Measurements from ENCODE around the gene RFX2. TPM values are rescaled to one million over a fixed set of nuclear protein-coding genes. Genes with fewer than 3 reads are reported as not detected.

The RFX2 gene
- polyA plus RNA-seq, 2 of the 4 experiments (the other 2 are of a cell fraction): 3.7 to 3.9 TPM

- no peak for FAIRE-seq
- TF ChIP-seq USF2 (IDR thresholded peaks at IDR 0.05): no peak
- WGBS (ENCODE audit: missing lambda C conversion rate): 91% methylated on average over 6 of the region's 6 CpGs
- H3K4me1 ChIP-seq: no peaks in the 10 kb centered on the region
- ChIA-PET CTCF (interaction anchor here (2.2 to 3.1 kb wide), 3 partner anchors 12 to 49 kb away, joined by 7 to 13 read pairs (median 11); no protein-coding TSS in a partner anchor), POLR2A (no interaction called here)
- no peak for DNase-seq (ENCODE audit: low read depth in 1 of 2, low spot score in 1 of 2)
- H3K27ac ChIP-seq: no peak overlapping the region
- no peak for ATAC-seq
- no peaks in the 10 kb centered on the region for H3K9me3 ChIP-seq
- H3K4me2 ChIP-seq: no peak overlapping the region
- no peak overlapping the region for H3K4me3 ChIP-seq
Observed at GRCh38 chr19:5999693-6000092, 110.6 kb downstream of the RFX2 start.

- H3K27ac ChIP-seq: no peak overlapping the region
- WGBS (ENCODE audit: missing lambda C conversion rate): 64% methylated on average over 4 of the region's 17 CpGs
- H3K4me1 ChIP-seq: no peaks in the 10 kb centered on the region
- TF ChIP-seq EHMT2 (IDR thresholded peaks at IDR 0.05; ENCODE audit: low read depth): no peak
- TF ChIP-seq EHF (CRISPR knock-in tag; IDR thresholded peaks at IDR 0.05): no peak
- no peak for TF ChIP-seq CBX2 (IDR thresholded peaks at IDR 0.05; ENCODE audit: borderline replicate concordance, low read depth)
- TF ChIP-seq PHF8 (IDR thresholded peaks at IDR 0.05; ENCODE audit: borderline replicate concordance, low read depth): no peak
- TF ChIP-seq TFCP2L1 (CRISPR knock-in tag; IDR thresholded peaks at IDR 0.05): no peak
- TF ChIP-seq MAZ (IDR thresholded peaks at IDR 0.05; ENCODE audit: borderline replicate concordance, low read depth, low read length): no peak
- TF ChIP-seq FOSL2 (IDR thresholded peaks at IDR 0.05): no peak
- TF ChIP-seq FOSL2 (CRISPR knock-in tag; IDR thresholded peaks at IDR 0.05): no peak
- no peak for TF ChIP-seq BCL3 (IDR thresholded peaks at IDR 0.05)
- TF ChIP-seq RAD21 (conservative IDR thresholded peaks at IDR 0.05 in 1 of 2, IDR thresholded peaks at IDR 0.05 in 1 of 2): no peak
- no peak for ATAC-seq
- H3K4me2 ChIP-seq: no peak overlapping the region
- no peaks in the 10 kb centered on the region for H3K9me3 ChIP-seq
- H3K4me3 ChIP-seq: no peak overlapping the region
- FAIRE-seq: no peak
- DNase-seq (ENCODE audit: low read depth in 1 of 2, low spot score in 1 of 2): no peak
- ChIA-PET POLR2A (no interaction called here), CTCF (interaction anchor here (1.3 to 1.9 kb wide), 2 partner anchors 10 to 25 kb away, joined by 4 to 5 read pairs; no protein-coding TSS in a partner anchor)
Observed at GRCh38 chr19:5997371-5997770, 112.9 kb downstream of the RFX2 start.

GRCh38 chr19:5996623-5997320 is 113.5 kb downstream of the RFX2 start:
- ATAC-seq: no peak
- H3K27ac ChIP-seq: no peak overlapping the region
- H3K4me2 ChIP-seq: no peak overlapping the region
- POLR2A ChIA-PET: no interaction called here
- no peak for DNase-seq (ENCODE audit: low read depth in 1 of 2, low spot score in 1 of 2)
- CTCF ChIA-PET: interaction anchor here (1.3 to 1.9 kb wide), 2 partner anchors 9 to 26 kb away, joined by 4 to 5 read pairs; no protein-coding TSS in a partner anchor
- no peak overlapping the region for H3K4me3 ChIP-seq
- no peaks in the 10 kb centered on the region for H3K9me3 ChIP-seq
- no peaks in the 10 kb centered on the region for H3K4me1 ChIP-seq
- no peak for FAIRE-seq
- no peak for TF ChIP-seq HMGXB4 (CRISPR knock-in tag; IDR thresholded peaks at IDR 0.05; ENCODE audit: borderline replicate concordance)
- TF ChIP-seq JUN (IDR thresholded peaks at IDR 0.05): no peak
- no peak for TF ChIP-seq CBX2 (IDR thresholded peaks at IDR 0.05; ENCODE audit: borderline replicate concordance, low read depth)
- no peak for TF ChIP-seq FOSB (CRISPR knock-in tag; IDR thresholded peaks at IDR 0.05)
- TF ChIP-seq FOXS1 (CRISPR knock-in tag; IDR thresholded peaks at IDR 0.05): no peak
- no peak for TF ChIP-seq TFCP2L1 (CRISPR knock-in tag; IDR thresholded peaks at IDR 0.05)
- TF ChIP-seq ATOH8 (CRISPR knock-in tag; IDR thresholded peaks at IDR 0.05; ENCODE audit: low read depth): no peak
- no peak for TF ChIP-seq BHLHE40 (IDR thresholded peaks at IDR 0.05; ENCODE audit: low read depth, low read length)
- TF ChIP-seq EHF (CRISPR knock-in tag; IDR thresholded peaks at IDR 0.05): no peak
- no peak for TF ChIP-seq ZNF302 (CRISPR knock-in tag; IDR thresholded peaks at IDR 0.05)
- TF ChIP-seq FOSL2 (IDR thresholded peaks at IDR 0.05): no peak
- no peak for TF ChIP-seq FOSL2 (CRISPR knock-in tag; IDR thresholded peaks at IDR 0.05)
- no peak for TF ChIP-seq MAZ (IDR thresholded peaks at IDR 0.05; ENCODE audit: borderline replicate concordance, low read depth, low read length)
- no peak for TF ChIP-seq TP53 (CRISPR knock-in tag; IDR thresholded peaks at IDR 0.05)
- TF ChIP-seq MYC (IDR thresholded peaks at IDR 0.05; ENCODE audit: borderline replicate concordance, low read length): no peak
- TF ChIP-seq CBX8 (IDR thresholded peaks at IDR 0.05): no peak
- TF ChIP-seq GATA3 (IDR thresholded peaks at IDR 0.05; ENCODE audit: borderline replicate concordance): no peak
- no peak for TF ChIP-seq KDM5A (IDR thresholded peaks at IDR 0.05)
- 88% methylated on average over 19 of the region's 37 CpGs for WGBS (ENCODE audit: missing lambda C conversion rate)
